GM23338 (cell line): ENCODE results near the gene DOCK1. TPM values are rescaled to one million over a fixed set of nuclear protein-coding genes. Genes with fewer than 3 reads are reported as not detected.

Source experiments
- ATAC-seq: fragments of 200-7000 bp; cut with Tn5 transposase; 3 replicates; pipeline ENCODE4 v1.9.1; 2020
- DNase-seq: peaks from one replicate; pipeline ENCODE4 v3.0.0-alpha.2; 2015; ENCODE audit warnings: low spot score
- H2AFZ ChIP-seq: fragments of 200-600 bp; sonication (generic); 2 replicates; pipeline ENCODE4 v1.8.0; 2016; ENCODE audit warnings: antibody characterized with exemption, mild to moderate bottlenecking, moderate library complexity
- H3F3A ChIP-seq: fragments of 200-600 bp; sonication (generic); replicated peaks from 2 replicates; pipeline ENCODE4 v1.8.0; 2017; ENCODE audit warnings: antibody characterized with exemption, mixed run types, low read depth
- H3K27ac ChIP-seq: fragments of 200-600 bp; sonication (generic); 2 replicates; pipeline ENCODE4 v1.6.1; 2016; ENCODE audit warnings: low read depth
- H3K27me3 ChIP-seq: fragments of 200-600 bp; sonication (generic); 2 replicates; pipeline ENCODE4 v1.8.0; 2016; ENCODE audit warnings: mild to moderate bottlenecking, mixed run types, moderate library complexity; ENCODE audit not compliant: insufficient read depth
- H3K36me3 ChIP-seq: fragments of 200-600 bp; sonication (generic); 2 replicates; pipeline ENCODE4 v1.8.0; 2016; ENCODE audit warnings: mild to moderate bottlenecking; ENCODE audit not compliant: insufficient read depth
- H3K4me1 ChIP-seq: fragments of 200-600 bp; sonication (generic); 2 replicates; pipeline ENCODE4 v1.8.0; 2016; ENCODE audit warnings: mild to moderate bottlenecking, moderate library complexity; ENCODE audit not compliant: insufficient read depth
- H3K4me2 ChIP-seq: fragments of 200-600 bp; sonication (generic); 2 replicates; pipeline ENCODE4 v1.7.1; 2017; ENCODE audit warnings: mixed run types
- H3K4me3 ChIP-seq: fragments of 200-600 bp; sonication (generic); 2 replicates; pipeline ENCODE4 v1.6.1; 2016; ENCODE audit warnings: mixed run types
- H3K79me2 ChIP-seq: fragments of 200-600 bp; sonication (generic); replicated peaks from 2 replicates; pipeline ENCODE4 v1.8.0; 2017; ENCODE audit warnings: mild to moderate bottlenecking; ENCODE audit not compliant: insufficient read depth
- H3K9me2 ChIP-seq: fragments of 200-600 bp; sonication (generic); 2 replicates; pipeline ENCODE4 v1.8.0; 2017; ENCODE audit not compliant: insufficient read depth
- H4K20me1 ChIP-seq: fragments of 200-600 bp; sonication (generic); replicated peaks from 2 replicates; pipeline ENCODE4 v1.8.0; 2017; ENCODE audit warnings: mild to moderate bottlenecking; ENCODE audit not compliant: insufficient read depth
- H3K27ac Mint-ChIP-seq: 2 replicates; pipeline ENCODE4 v1.8.0; 2020; ENCODE audit warnings: inconsistent platforms, mild to moderate bottlenecking, moderate library complexity, mixed read lengths
- H3K27me3 Mint-ChIP-seq: 3 replicates; pipeline ENCODE4 v1.8.0; 2022; ENCODE audit warnings: low read depth, mild to moderate bottlenecking, moderate library complexity, mixed read lengths, inconsistent platforms; ENCODE audit not compliant: insufficient read depth, poor library complexity
- H3K36me3 Mint-ChIP-seq: 3 replicates; pipeline ENCODE4 v1.8.0; 2021; ENCODE audit warnings: low read depth, mild to moderate bottlenecking, inconsistent platforms, moderate library complexity, mixed read lengths
- H3K4me1 Mint-ChIP-seq: 3 replicates; pipeline ENCODE4 v1.8.0; 2020; ENCODE audit warnings: mild to moderate bottlenecking, inconsistent platforms, mixed read lengths
- H3K4me3 Mint-ChIP-seq: 3 replicates; pipeline ENCODE4 v1.8.0; 2021; ENCODE audit warnings: moderate library complexity, mild to moderate bottlenecking, inconsistent platforms, mixed read lengths
- H3K9me3 Mint-ChIP-seq: 3 replicates; pipeline ENCODE4 v1.8.0; 2020; ENCODE audit warnings: moderate library complexity, mild to moderate bottlenecking, inconsistent platforms, mixed read lengths
- CREB1 ChIP-seq: fragments of 250-450 bp; sonication (Bioruptor Pico); IDR thresholded peaks from 2 replicates; pipeline ENCODE4 v1.5.0; 2020; ENCODE audit warnings: low read depth, mild to moderate bottlenecking, moderate library complexity
- ETS1 ChIP-seq: IDR thresholded peaks from 2 replicates; pipeline ENCODE4 v1.6.1; 2016; ENCODE audit warnings: antibody characterized with exemption
- EZH2phosphoT487 ChIP-seq: fragments of 200-600 bp; sonication (generic); IDR thresholded peaks from one replicate; pipeline ENCODE4 v1.8.1; 2018; ENCODE audit warnings: antibody characterized with exemption; ENCODE audit not compliant: unreplicated experiment
- JUNB ChIP-seq: IDR thresholded peaks from one replicate; pipeline ENCODE4 v1.6.1; 2016; ENCODE audit warnings: antibody characterized with exemption; ENCODE audit not compliant: unreplicated experiment
- NANOG ChIP-seq: IDR thresholded peaks from 2 replicates; pipeline ENCODE4 v1.6.1; 2016; ENCODE audit warnings: antibody characterized with exemption, borderline replicate concordance
- POLR2AphosphoS5 ChIP-seq: IDR thresholded peaks from 2 replicates; pipeline ENCODE4 v1.6.1; 2016; ENCODE audit warnings: antibody characterized with exemption, low read depth
- STAT1 ChIP-seq: IDR thresholded peaks from one replicate; pipeline ENCODE4 v1.6.1; 2016; ENCODE audit warnings: antibody characterized with exemption; ENCODE audit not compliant: unreplicated experiment
- ZNF331 ChIP-seq: fragments of 250-450 bp; sonication (Bioruptor Pico); IDR thresholded peaks from 2 replicates; pipeline ENCODE4 v1.5.0; 2020; ENCODE audit warnings: low read depth, mild to moderate bottlenecking, moderate library complexity
- ZNF462 ChIP-seq: fragments of 250-450 bp; sonication (Bioruptor Pico); IDR thresholded peaks from 2 replicates; pipeline ENCODE4 v1.5.0; 2020; ENCODE audit warnings: mild to moderate bottlenecking, moderate library complexity
- polyA plus RNA-seq: library from polyadenylated mRNA; unstranded; fragments of >200 nt; fragmentation: Nextera tagmentation; extraction: Ambion mirVana; gene quantifications from 2 replicates; pipeline ENCODE4 v1.2.1, GENCODE V29; 2016
- total RNA-seq: library from RNA; depleted of rRNA; stranded (reverse); fragments of >200 nt; shearing (Covaris generic); gene quantifications from 2 replicates; pipeline ENCODE4 v1.2.3, GENCODE V29; 2014
- TF ChIP-seq, protein P1 (sequence below), 2 experiments: fragments of 200-600 bp in 1 of 2; sonication (generic) in 1 of 2; conservative IDR thresholded peaks; 2 replicates each; pipeline versions ENCODE4 v1.5.1 to v1.6.1; 2016 to 2017; ENCODE audit warnings: antibody characterized with exemption in 2 of 2, low read depth in 2 of 2, mild to moderate bottlenecking in 2 of 2, moderate library complexity in 1 of 2
- TF ChIP-seq, protein P2 (sequence below): IDR thresholded peaks from one replicate; pipeline ENCODE4 v1.6.1; 2018; ENCODE audit warnings: antibody characterized with exemption; ENCODE audit not compliant: unreplicated experiment

The DOCK1 gene
- total and polyA plus RNA-seq, 2 experiments from 2014 or later: 13.2 to 55.3 TPM

- no peak overlapping the region for H2AFZ ChIP-seq
- no peak overlapping the region for H3K4me3 Mint-ChIP-seq
- no peak overlapping the region for H3K4me2 ChIP-seq
- no peak overlapping the region for H3K4me3 ChIP-seq
- DNase-seq (no peak), ATAC-seq (no peak)
- H3K36me3 ChIP-seq: no peaks in the 10 kb centered on the region; the same call in 1 of the 2 replicates
- H3K36me3 Mint-ChIP-seq: peaks cover 21% of the 10 kb centered on the region
- H4K20me1 ChIP-seq: 0 out of 2 replicates have a peak, but pooled peaks cover under 1% of the 10 kb centered on the region
- no peak overlapping the region for H3K27ac ChIP-seq
- no peaks in the 10 kb centered on the region for H3K4me1 Mint-ChIP-seq
- peaks cover 1% of the 10 kb centered on the region for H3K27me3 Mint-ChIP-seq
- H3K27me3 ChIP-seq: no peaks in the 10 kb centered on the region
- H3K4me1 ChIP-seq: no peaks in the 10 kb centered on the region
- H3K9me2 ChIP-seq: no peaks in the 10 kb centered on the region
- H3F3A ChIP-seq: no peaks in the 10 kb centered on the region
- no peak for TF ChIP-seq STAT1
- no peak for TF ChIP-seq ZNF331 (CRISPR knock-in tag)
- TF ChIP-seq, protein P1, sequence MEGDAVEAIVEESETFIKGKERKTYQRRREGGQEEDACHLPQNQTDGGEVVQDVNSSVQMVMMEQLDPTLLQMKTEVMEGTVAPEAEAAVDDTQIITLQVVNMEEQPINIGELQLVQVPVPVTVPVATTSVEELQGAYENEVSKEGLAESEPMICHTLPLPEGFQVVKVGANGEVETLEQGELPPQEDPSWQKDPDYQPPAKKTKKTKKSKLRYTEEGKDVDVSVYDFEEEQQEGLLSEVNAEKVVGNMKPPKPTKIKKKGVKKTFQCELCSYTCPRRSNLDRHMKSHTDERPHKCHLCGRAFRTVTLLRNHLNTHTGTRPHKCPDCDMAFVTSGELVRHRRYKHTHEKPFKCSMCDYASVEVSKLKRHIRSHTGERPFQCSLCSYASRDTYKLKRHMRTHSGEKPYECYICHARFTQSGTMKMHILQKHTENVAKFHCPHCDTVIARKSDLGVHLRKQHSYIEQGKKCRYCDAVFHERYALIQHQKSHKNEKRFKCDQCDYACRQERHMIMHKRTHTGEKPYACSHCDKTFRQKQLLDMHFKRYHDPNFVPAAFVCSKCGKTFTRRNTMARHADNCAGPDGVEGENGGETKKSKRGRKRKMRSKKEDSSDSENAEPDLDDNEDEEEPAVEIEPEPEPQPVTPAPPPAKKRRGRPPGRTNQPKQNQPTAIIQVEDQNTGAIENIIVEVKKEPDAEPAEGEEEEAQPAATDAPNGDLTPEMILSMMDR (conservative IDR thresholded peaks at IDR 0.05; ENCODE audit: low read depth in 2 of 2): no peak
- TF ChIP-seq ZNF462 (CRISPR knock-in tag): no peak
- no peak for TF ChIP-seq CREB1
- TF ChIP-seq POLR2AphosphoS5: no peak
- no peak for TF ChIP-seq EZH2phosphoT487
- no peak for TF ChIP-seq ETS1
- no peak for TF ChIP-seq JUNB
- TF ChIP-seq NANOG: no peak
- TF ChIP-seq, protein P2, sequence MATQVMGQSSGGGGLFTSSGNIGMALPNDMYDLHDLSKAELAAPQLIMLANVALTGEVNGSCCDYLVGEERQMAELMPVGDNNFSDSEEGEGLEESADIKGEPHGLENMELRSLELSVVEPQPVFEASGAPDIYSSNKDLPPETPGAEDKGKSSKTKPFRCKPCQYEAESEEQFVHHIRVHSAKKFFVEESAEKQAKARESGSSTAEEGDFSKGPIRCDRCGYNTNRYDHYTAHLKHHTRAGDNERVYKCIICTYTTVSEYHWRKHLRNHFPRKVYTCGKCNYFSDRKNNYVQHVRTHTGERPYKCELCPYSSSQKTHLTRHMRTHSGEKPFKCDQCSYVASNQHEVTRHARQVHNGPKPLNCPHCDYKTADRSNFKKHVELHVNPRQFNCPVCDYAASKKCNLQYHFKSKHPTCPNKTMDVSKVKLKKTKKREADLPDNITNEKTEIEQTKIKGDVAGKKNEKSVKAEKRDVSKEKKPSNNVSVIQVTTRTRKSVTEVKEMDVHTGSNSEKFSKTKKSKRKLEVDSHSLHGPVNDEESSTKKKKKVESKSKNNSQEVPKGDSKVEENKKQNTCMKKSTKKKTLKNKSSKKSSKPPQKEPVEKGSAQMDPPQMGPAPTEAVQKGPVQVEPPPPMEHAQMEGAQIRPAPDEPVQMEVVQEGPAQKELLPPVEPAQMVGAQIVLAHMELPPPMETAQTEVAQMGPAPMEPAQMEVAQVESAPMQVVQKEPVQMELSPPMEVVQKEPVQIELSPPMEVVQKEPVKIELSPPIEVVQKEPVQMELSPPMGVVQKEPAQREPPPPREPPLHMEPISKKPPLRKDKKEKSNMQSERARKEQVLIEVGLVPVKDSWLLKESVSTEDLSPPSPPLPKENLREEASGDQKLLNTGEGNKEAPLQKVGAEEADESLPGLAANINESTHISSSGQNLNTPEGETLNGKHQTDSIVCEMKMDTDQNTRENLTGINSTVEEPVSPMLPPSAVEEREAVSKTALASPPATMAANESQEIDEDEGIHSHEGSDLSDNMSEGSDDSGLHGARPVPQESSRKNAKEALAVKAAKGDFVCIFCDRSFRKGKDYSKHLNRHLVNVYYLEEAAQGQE: no peak
- H3K27ac Mint-ChIP-seq: no peak overlapping the region
- H3K9me3 Mint-ChIP-seq: no peaks in the 10 kb centered on the region
- H3K79me2 ChIP-seq: no peaks in the 10 kb centered on the region
Observed at GRCh38 chr10:127123626-127124025, 218.4 kb downstream of the DOCK1 start.
